ENCODE results near the gene UBAC2.
"Not testable (repeated sequence)": the region's sequence is repeated elsewhere in the genome, so short reads cannot be mapped to it uniquely, and the experiment has no call there.

The UBAC2 gene

GRCh38 chr13:99196466-99197116 lies 4.1 kb upstream of the UBAC2 start:
- H3K9me3 Mint-ChIP-seq, result no peaks in the 10 kb centered on the region
- no peaks in the 10 kb centered on the region for H3K27me3 Mint-ChIP-seq
- H3K36me3 Mint-ChIP-seq, result peaks cover 6 to 13% of the 10 kb centered on the region in 2 donors
- DNase-seq, result no peak
- H3K27ac Mint-ChIP-seq, result no peak overlapping the region
- peaks cover 15 to 43% of the 10 kb centered on the region in 2 donors for H3K4me1 Mint-ChIP-seq
- H3K4me3 Mint-ChIP-seq, result no peak overlapping the region
- no peak for ATAC-seq (replicated peaks)

- no peak overlapping the region for H3K4me3 Mint-ChIP-seq
- H3K27me3 Mint-ChIP-seq, result no peaks in the 10 kb centered on the region
- peaks cover 6 to 13% of the 10 kb centered on the region in 2 donors for H3K36me3 Mint-ChIP-seq
- H3K27ac Mint-ChIP-seq, result no peak overlapping the region
- ATAC-seq (replicated peaks) (no peak), DNase-seq (no peak)
- H3K4me1 Mint-ChIP-seq, result peaks cover 12 to 45% of the 10 kb centered on the region in 2 donors
- H3K9me3 Mint-ChIP-seq, result no peaks in the 10 kb centered on the region
Measured at GRCh38 chr13:99197117-99197651, 3.5 kb upstream of the UBAC2 start.

GRCh38 chr13:99199541-99200431 lies 868 bp upstream of the UBAC2 start:
- Mint-ChIP-seq H3K9me3 (no peaks in the 10 kb centered on the region), H3K36me3 (peaks cover 8 to 19% of the 10 kb centered on the region in 2 donors), H3K27ac (peak overlapping the region; percentile 93), H3K4me1 (peaks cover 32 to 71% of the 10 kb centered on the region in 2 donors), H3K27me3 (no peaks in the 10 kb centered on the region), H3K4me3 (peak overlapping the region; percentile 93 to 96)
- DNase-seq (no peak), ATAC-seq (replicated peaks) (peak; percentile 2 to 8)

- H3K9me3 Mint-ChIP-seq, result no peaks in the 10 kb centered on the region
- peaks cover 56 to 87% of the 10 kb centered on the region in 2 donors for H3K4me1 Mint-ChIP-seq
- no peak for DNase-seq
- no peaks in the 10 kb centered on the region for H3K27me3 Mint-ChIP-seq
- peaks cover 24 to 46% of the 10 kb centered on the region in 2 donors for H3K36me3 Mint-ChIP-seq
- H3K27ac Mint-ChIP-seq, result peak overlapping the region; percentile 28
- peak overlapping the region; percentile 59 to 62 for H3K4me3 Mint-ChIP-seq
- ATAC-seq (replicated peaks), result no peak
Measured at GRCh38 chr13:99203601-99204579, 3.2 kb downstream of the UBAC2 start.

DNA sequence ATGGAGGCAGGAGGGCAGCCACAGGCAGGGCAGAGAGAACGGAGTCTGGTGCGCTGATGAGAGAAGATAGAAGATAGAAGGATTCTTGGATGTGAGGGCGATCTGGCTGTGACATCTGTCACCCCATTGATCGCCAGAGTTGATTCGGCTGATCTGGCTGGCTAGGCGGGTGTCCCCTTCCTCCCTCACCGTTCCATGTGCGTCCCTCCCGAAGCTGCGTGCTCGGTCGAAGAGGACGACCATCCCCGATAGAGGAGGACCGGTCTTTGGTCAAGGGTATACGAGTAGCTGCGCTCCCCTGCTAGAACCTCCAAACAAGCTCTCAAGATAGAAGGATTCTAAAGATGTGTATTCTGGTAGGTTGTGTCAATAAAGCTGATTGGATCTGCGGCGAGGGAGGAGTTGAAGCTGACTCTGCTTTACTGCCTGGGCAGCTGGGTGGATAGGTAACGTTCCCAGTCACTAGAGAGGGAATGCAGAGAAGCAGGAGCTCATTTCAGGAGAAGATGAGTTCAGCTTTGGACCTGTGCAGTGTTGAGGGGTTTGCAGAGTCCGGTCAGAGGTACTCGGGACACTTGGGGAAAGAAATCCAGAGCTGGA lies 5.1 kb downstream of the UBAC2 start:
- no peaks in the 10 kb centered on the region for H3K9me3 Mint-ChIP-seq
- ATAC-seq (replicated peaks) (no peak), DNase-seq (no peak)
- peak overlapping the region; percentile 59 to 62 for H3K4me3 Mint-ChIP-seq
- no peaks in the 10 kb centered on the region for H3K27me3 Mint-ChIP-seq
- peaks cover 61 to 79% of the 10 kb centered on the region in 2 donors for H3K4me1 Mint-ChIP-seq
- peak overlapping the region; percentile 53 for H3K27ac Mint-ChIP-seq
- H3K36me3 Mint-ChIP-seq, result peaks cover 31 to 58% of the 10 kb centered on the region in 2 donors

- Mint-ChIP-seq H3K27ac (peak overlapping the region; percentile 53), H3K27me3 (no peaks in the 10 kb centered on the region)
Measured at GRCh38 chr13:99206226-99206625, 5.6 kb downstream of the UBAC2 start.

GRCh38 chr13:99206873-99207272 lies 6.2 kb downstream of the UBAC2 start:
- H3K4me1 Mint-ChIP-seq, result peaks cover 62 to 90% of the 10 kb centered on the region in 2 donors
- ATAC-seq (replicated peaks) (no peak), DNase-seq (no peak)
- H3K27ac Mint-ChIP-seq, result peak overlapping the region; percentile 43
- H3K36me3 Mint-ChIP-seq, result peaks cover 34 to 65% of the 10 kb centered on the region in 2 donors
- no peaks in the 10 kb centered on the region for H3K9me3 Mint-ChIP-seq
- H3K4me3 Mint-ChIP-seq, result peak overlapping the region in 1 of 2 donors; percentile 67
- H3K27me3 Mint-ChIP-seq, result no peaks in the 10 kb centered on the region

More at GRCh38 chr13:99206226-99206625, 5.6 kb downstream of the UBAC2 start:
- ATAC-seq (replicated peaks) (no peak), DNase-seq (no peak)
- Mint-ChIP-seq H3K36me3 (peaks cover 34 to 62% of the 10 kb centered on the region in 2 donors), H3K4me1 (peaks cover 61 to 84% of the 10 kb centered on the region in 2 donors), H3K9me3 (no peaks in the 10 kb centered on the region), H3K4me3 (peak overlapping the region in 1 of 2 donors; percentile 62)

DNA sequence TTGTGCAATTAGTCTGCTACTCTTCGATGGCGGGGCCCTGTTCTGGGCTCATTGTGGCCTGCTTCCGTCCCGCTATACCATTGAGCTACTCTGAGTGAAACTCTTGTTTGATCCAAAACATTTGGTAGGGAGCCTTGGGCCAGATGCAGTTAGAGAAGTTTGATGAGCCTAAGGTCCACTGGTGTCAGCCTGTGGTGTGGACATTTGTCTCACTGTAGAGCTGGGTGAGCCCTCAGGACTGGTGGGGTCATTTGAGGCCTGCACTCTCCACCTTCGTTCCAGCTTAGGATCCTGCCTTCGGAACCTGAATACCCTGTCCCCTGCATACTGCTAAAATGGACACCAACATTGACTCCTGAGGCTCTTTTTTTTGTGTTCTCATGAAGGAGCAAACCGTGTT lies 6.9 kb downstream of the UBAC2 start:
- Mint-ChIP-seq H3K27me3 (no peaks in the 10 kb centered on the region), H3K27ac (peak overlapping the region; percentile 53), H3K4me3 (peak overlapping the region in 1 of 2 donors; percentile 1), H3K4me1 (peaks cover 61 to 91% of the 10 kb centered on the region in 2 donors), H3K36me3 (peaks cover 35 to 71% of the 10 kb centered on the region in 2 donors), H3K9me3 (no peaks in the 10 kb centered on the region)
- DNase-seq (no peak), ATAC-seq (replicated peaks) (no peak)

- Mint-ChIP-seq H3K4me3 (no peak overlapping the region), H3K9me3 (no peaks in the 10 kb centered on the region), H3K4me1 (peaks cover 58 to 85% of the 10 kb centered on the region in 2 donors), H3K36me3 (peaks cover 37 to 73% of the 10 kb centered on the region in 2 donors), H3K27me3 (no peaks in the 10 kb centered on the region), H3K27ac (no peak overlapping the region)
- ATAC-seq (replicated peaks), result no peak
- no peak for DNase-seq
Measured at GRCh38 chr13:99208185-99208584, 7.5 kb downstream of the UBAC2 start.

- DNase-seq (no peak), ATAC-seq (replicated peaks) (no peak)
- Mint-ChIP-seq H3K4me3 (no peak overlapping the region), H3K27me3 (no peaks in the 10 kb centered on the region), H3K36me3 (peaks cover 36 to 69% of the 10 kb centered on the region in 2 donors), H3K9me3 (no peaks in the 10 kb centered on the region), H3K27ac (no peak overlapping the region), H3K4me1 (peaks cover 53 to 79% of the 10 kb centered on the region in 2 donors)
Measured at GRCh38 chr13:99208845-99209527, 8.3 kb downstream of the UBAC2 start.

GRCh38 chr13:99210627-99211026 lies 10.0 kb downstream of the UBAC2 start:
- H3K27me3 Mint-ChIP-seq; H3K27ac Mint-ChIP-seq; H3K4me3 Mint-ChIP-seq; DNase-seq; ATAC-seq (replicated peaks); H3K9me3 Mint-ChIP-seq: not testable (repeated sequence)
- Mint-ChIP-seq H3K4me1 (peaks cover 48 to 79% of the 10 kb centered on the region in 2 donors), H3K36me3 (peaks cover 32 to 67% of the 10 kb centered on the region in 2 donors)

GRCh38 chr13:99211421-99212035 lies 10.9 kb downstream of the UBAC2 start:
- no peaks in the 10 kb centered on the region for H3K27me3 Mint-ChIP-seq
- H3K9me3 Mint-ChIP-seq, result no peaks in the 10 kb centered on the region
- DNase-seq (no peak), ATAC-seq (replicated peaks) (no peak)
- peaks cover 28 to 58% of the 10 kb centered on the region in 2 donors for H3K36me3 Mint-ChIP-seq
- H3K4me1 Mint-ChIP-seq, result peaks cover 41 to 72% of the 10 kb centered on the region in 2 donors
- peak overlapping the region; percentile 1 for H3K27ac Mint-ChIP-seq
- H3K4me3 Mint-ChIP-seq, result no peak overlapping the region

Measured in stimulated activated naive B cell treated with anti-CD40 and anti-IgM and Interleukin-4, amounts not matched to agents 10 μg/mL and 1 μg/mL and 100 μg/mL, for 72 hours (primary cell).